Osteocyte (in vitro differentiated cells): ENCODE data around the gene CATSPERZ. TPM values are rescaled to one million over a fixed set of nuclear protein-coding genes. Genes with fewer than 3 reads are reported as not detected.

Experiments
- DNase-seq: peaks from one replicate; pipeline ENCODE4 v3.0.0; 2021; ENCODE audit warnings: mixed read lengths; ENCODE audit not compliant: unreplicated experiment; ENCODE audit errors: extremely low spot score
- H3K27ac Mint-ChIP-seq: one replicate; pipeline ENCODE4 v1.8.0; 2021; ENCODE audit warnings: mild to moderate bottlenecking, mixed read lengths; ENCODE audit not compliant: unreplicated experiment
- H3K27me3 Mint-ChIP-seq: one replicate; pipeline ENCODE4 v1.8.0; 2021; ENCODE audit warnings: mixed read lengths; ENCODE audit not compliant: unreplicated experiment
- H3K36me3 Mint-ChIP-seq: one replicate; pipeline ENCODE4 v1.8.0; 2021; ENCODE audit warnings: mixed read lengths; ENCODE audit not compliant: unreplicated experiment
- H3K4me1 Mint-ChIP-seq: one replicate; pipeline ENCODE4 v1.8.0; 2021; ENCODE audit warnings: mixed read lengths; ENCODE audit not compliant: unreplicated experiment
- H3K4me3 Mint-ChIP-seq: one replicate; pipeline ENCODE4 v1.8.0; 2021; ENCODE audit warnings: mild to moderate bottlenecking, moderate library complexity, mixed read lengths; ENCODE audit not compliant: unreplicated experiment
- H3K9me3 Mint-ChIP-seq: one replicate; pipeline ENCODE4 v1.8.0; 2021; ENCODE audit warnings: mixed read lengths; ENCODE audit not compliant: unreplicated experiment
- total RNA-seq: library from RNA; stranded (reverse); gene quantifications from 2 replicates; pipeline ENCODE4 v1.2.1, GENCODE V29; 2021
- TF ChIP-seq, protein P1 (sequence below): fragments of 200-600 bp; sonication (generic); IDR thresholded peaks from 2 replicates; pipeline ENCODE4 v1.5.0; 2021; ENCODE audit warnings: antibody characterized with exemption, mild to moderate bottlenecking, moderate library complexity

The CATSPERZ gene
- total RNA-seq, 1 donor from 2014 or later: not detected

DNA sequence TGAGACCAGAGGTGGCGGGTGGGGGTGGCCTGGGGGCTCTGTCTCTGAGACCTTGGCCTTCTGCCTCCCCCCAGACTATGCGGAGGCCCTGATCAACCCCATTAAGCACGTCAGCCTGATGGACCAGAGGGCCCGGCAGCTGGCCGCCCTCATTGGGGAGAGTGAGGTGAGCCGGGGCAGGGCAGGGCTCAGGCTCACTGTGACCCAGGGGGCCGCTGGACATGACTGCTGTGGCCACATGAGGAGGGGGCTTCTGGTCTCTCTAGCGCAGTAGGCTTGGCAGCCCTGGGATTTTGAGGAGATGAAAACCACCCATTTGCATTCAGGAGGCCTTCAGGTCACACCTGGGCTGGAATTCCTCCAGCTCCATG, 36.2 kb upstream of the CATSPERZ start:
- no peaks in the 10 kb centered on the region for H3K27me3 Mint-ChIP-seq
- DNase-seq: no peak
- TF ChIP-seq, protein P1, sequence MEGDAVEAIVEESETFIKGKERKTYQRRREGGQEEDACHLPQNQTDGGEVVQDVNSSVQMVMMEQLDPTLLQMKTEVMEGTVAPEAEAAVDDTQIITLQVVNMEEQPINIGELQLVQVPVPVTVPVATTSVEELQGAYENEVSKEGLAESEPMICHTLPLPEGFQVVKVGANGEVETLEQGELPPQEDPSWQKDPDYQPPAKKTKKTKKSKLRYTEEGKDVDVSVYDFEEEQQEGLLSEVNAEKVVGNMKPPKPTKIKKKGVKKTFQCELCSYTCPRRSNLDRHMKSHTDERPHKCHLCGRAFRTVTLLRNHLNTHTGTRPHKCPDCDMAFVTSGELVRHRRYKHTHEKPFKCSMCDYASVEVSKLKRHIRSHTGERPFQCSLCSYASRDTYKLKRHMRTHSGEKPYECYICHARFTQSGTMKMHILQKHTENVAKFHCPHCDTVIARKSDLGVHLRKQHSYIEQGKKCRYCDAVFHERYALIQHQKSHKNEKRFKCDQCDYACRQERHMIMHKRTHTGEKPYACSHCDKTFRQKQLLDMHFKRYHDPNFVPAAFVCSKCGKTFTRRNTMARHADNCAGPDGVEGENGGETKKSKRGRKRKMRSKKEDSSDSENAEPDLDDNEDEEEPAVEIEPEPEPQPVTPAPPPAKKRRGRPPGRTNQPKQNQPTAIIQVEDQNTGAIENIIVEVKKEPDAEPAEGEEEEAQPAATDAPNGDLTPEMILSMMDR: no peak
- peaks cover 16% of the 10 kb centered on the region for H3K4me1 Mint-ChIP-seq
- peaks cover 16% of the 10 kb centered on the region for H3K36me3 Mint-ChIP-seq
- no peak overlapping the region for H3K27ac Mint-ChIP-seq
- no peak overlapping the region for H3K4me3 Mint-ChIP-seq
- H3K9me3 Mint-ChIP-seq: no peaks in the 10 kb centered on the region

DNA sequence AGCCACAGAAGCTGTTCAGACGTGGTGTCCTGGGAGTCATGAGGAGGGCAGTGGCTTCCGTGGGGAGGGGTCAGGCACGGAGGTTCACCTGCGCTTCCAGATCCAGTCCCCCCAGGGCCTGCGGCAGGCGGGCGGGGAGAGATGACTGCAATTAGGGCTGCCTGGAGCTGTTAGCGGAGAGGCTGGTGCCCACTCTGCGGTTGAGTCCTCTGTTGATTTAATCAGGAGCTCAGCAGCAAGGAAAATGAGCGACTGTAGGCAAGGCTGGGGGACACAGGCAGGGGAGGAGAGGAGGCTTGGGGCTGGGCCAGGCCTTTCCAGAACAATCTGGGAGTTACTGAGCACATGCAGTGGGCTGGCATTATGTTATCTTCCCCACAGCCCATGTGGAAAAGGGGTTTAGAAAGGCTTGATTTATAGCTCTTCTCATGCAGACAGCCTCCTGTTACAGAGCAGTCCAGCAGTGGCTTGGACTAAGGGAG, 35.7 kb upstream of the CATSPERZ start:
- Mint-ChIP-seq H3K27ac (no peak overlapping the region), H3K4me3 (no peak overlapping the region), H3K9me3 (no peaks in the 10 kb centered on the region), H3K4me1 (peaks cover 19% of the 10 kb centered on the region), H3K36me3 (peaks cover 14% of the 10 kb centered on the region), H3K27me3 (no peaks in the 10 kb centered on the region)
- TF ChIP-seq, protein P1: no peak
- DNase-seq: no peak

DNA sequence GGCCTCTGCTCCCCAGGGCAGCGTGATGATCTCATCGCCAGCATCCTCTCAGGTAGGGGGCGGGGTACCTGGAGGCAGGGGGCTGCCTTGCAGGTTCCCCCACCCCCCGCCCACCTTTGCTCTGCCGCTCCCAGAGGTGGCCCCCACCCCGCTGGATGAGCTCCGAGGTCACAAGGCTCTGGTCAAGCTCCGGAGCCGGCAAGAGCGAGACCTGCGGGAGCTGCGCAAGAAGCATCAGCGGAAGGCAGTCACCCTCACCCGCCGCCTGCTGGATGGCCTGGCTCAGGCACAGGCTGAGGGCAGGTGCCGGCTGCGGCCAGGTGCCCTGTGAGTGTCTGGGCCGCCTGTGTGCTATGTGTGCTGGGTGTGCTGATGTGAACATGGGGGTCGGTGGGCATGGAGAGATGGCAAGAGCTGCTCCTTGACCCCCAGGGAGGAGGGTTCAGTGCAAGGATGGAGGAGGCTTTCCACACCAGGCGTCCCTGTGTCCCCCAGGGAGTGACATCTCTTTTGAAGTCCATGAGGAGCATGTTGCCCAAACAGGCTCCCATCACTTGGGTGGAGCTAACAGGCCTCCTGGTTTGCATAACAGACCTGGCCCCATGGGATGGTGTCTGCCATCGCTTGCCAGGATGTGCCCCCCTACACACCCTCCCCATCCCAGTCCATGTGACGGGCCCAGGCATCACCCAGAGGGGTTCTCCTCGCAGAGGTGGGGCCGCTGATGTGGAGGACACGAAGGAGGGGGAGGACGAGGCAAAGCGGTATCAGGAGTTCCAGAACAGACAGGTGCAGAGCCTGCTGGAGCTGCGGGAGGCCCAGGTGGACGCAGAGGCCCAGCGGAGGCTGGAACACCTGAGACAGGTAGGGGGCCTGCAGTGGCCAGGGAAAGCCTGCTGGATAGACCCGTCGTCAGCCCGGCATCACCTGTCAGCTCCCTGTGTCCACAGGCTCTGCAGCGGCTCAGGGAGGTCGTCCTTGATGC, 34.7 kb upstream of the CATSPERZ start:
- H3K27ac Mint-ChIP-seq: no peak overlapping the region
- no peak for DNase-seq
- no peaks in the 10 kb centered on the region for H3K9me3 Mint-ChIP-seq
- H3K4me3 Mint-ChIP-seq: no peak overlapping the region
- H3K36me3 Mint-ChIP-seq: peaks cover 6% of the 10 kb centered on the region
- peaks cover 19% of the 10 kb centered on the region for H3K4me1 Mint-ChIP-seq
- TF ChIP-seq, protein P1: no peak
- no peaks in the 10 kb centered on the region for H3K27me3 Mint-ChIP-seq

DNA sequence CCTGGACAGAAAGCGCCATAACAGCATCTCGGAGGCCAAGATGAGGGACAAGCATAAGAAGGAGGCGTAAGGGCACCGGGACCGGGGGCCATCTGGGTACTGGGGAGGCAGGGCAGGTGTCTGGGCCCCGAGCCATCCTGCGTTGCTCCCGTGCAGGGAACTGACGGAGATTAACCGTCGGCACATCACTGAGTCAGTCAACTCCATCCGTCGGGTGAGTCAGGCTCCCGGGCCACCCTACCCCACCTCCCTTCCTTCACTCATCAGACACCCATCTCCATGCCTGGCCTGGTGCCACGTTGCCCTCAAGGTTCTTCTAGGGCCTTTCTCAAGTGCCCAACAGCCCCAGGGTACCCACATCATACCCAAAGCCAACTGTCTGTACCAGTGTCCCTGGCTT, 33.8 kb upstream of the CATSPERZ start:
- Mint-ChIP-seq H3K4me3 (no peak overlapping the region), H3K4me1 (peaks cover 19% of the 10 kb centered on the region)
- DNase-seq: no peak

More for the DNA sequence above, 33.8 kb upstream of the CATSPERZ start:
- H3K27me3 Mint-ChIP-seq: no peaks in the 10 kb centered on the region
- peaks cover 6% of the 10 kb centered on the region for H3K36me3 Mint-ChIP-seq
- no peaks in the 10 kb centered on the region for H3K9me3 Mint-ChIP-seq
- H3K27ac Mint-ChIP-seq: no peak overlapping the region
- TF ChIP-seq, protein P1: no peak
